GM23338 (cell line): ENCODE measurements around the gene NCKAP5.

Source experiments
- EZH2 ChIP-seq: fragments of 200-600 bp; sonication (generic); IDR thresholded peaks from one replicate; pipeline ENCODE4 v1.8.0; 2017; ENCODE audit warnings: antibody characterized with exemption, mild to moderate bottlenecking, low read depth; ENCODE audit not compliant: unreplicated experiment
- EZH2phosphoT487 ChIP-seq: fragments of 200-600 bp; sonication (generic); IDR thresholded peaks from one replicate; pipeline ENCODE4 v1.8.1; 2018; ENCODE audit warnings: antibody characterized with exemption; ENCODE audit not compliant: unreplicated experiment
- POLR2AphosphoS5 ChIP-seq: IDR thresholded peaks from 2 replicates; pipeline ENCODE4 v1.6.1; 2016; ENCODE audit warnings: antibody characterized with exemption, low read depth
- TF ChIP-seq, protein P1 (sequence below), 2 experiments: fragments of 200-600 bp in 1 of 2; sonication (generic) in 1 of 2; conservative IDR thresholded peaks; 2 replicates each; pipeline versions ENCODE4 v1.5.1 to v1.6.1; 2016 to 2017; ENCODE audit warnings: antibody characterized with exemption in 2 of 2, low read depth in 2 of 2, mild to moderate bottlenecking in 2 of 2, moderate library complexity in 1 of 2

DNA sequence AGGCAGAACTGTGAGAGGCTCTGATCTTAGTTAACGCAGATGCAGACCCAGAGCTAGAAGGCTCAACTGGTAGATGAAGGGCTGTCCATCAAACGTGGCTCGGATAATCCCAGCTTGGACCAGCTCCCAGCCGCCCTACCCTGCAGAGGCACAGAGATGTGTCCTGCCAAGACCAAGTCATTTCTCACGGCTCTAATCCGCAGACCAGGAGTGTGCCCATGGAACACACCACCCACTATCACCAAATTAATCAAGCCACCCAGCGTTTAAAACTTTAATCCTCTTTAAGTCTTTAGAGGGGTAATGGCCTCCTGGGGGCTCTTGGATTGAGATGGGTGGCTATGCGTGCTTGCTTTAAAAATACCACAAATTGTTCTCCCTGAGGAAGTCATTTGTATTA, 915.8 kb downstream of the NCKAP5 start:
- TF ChIP-seq, protein P1, sequence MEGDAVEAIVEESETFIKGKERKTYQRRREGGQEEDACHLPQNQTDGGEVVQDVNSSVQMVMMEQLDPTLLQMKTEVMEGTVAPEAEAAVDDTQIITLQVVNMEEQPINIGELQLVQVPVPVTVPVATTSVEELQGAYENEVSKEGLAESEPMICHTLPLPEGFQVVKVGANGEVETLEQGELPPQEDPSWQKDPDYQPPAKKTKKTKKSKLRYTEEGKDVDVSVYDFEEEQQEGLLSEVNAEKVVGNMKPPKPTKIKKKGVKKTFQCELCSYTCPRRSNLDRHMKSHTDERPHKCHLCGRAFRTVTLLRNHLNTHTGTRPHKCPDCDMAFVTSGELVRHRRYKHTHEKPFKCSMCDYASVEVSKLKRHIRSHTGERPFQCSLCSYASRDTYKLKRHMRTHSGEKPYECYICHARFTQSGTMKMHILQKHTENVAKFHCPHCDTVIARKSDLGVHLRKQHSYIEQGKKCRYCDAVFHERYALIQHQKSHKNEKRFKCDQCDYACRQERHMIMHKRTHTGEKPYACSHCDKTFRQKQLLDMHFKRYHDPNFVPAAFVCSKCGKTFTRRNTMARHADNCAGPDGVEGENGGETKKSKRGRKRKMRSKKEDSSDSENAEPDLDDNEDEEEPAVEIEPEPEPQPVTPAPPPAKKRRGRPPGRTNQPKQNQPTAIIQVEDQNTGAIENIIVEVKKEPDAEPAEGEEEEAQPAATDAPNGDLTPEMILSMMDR (conservative IDR thresholded peaks at IDR 0.05; ENCODE audit: low read depth in 2 of 2), result no peak
- TF ChIP-seq EZH2 (no peak), EZH2phosphoT487 (no peak), POLR2AphosphoS5 (no peak)
